ENCODE data around the gene LRP1B. TPM values are rescaled to one million over a fixed set of nuclear protein-coding genes. Genes with fewer than 3 reads are reported as not detected.

Gene LRP1B
- total RNA-seq, 1 donor from 2014 or later = 0.12 TPM

DNA sequence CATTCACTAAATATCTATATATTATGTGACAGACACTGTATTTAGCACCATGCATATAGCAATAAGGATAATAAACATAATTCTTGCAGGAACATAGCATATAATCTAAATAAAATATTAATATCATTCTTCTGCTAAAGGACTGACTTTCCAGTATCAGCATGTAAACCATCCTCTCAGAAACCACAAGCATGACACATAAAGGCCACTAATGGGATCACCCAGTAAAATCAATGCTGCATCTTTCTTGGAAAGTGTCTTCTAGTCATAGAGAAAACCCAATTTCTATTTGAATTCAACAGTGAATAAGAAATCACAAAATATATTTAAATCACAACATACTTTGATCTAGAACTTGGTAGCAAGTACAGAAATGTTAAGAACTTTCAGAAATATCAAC, 5.8 kb upstream of the LRP1B start:
- no peak for DNase-seq (ENCODE audit: low read depth)
- TF ChIP-seq, protein P1, sequence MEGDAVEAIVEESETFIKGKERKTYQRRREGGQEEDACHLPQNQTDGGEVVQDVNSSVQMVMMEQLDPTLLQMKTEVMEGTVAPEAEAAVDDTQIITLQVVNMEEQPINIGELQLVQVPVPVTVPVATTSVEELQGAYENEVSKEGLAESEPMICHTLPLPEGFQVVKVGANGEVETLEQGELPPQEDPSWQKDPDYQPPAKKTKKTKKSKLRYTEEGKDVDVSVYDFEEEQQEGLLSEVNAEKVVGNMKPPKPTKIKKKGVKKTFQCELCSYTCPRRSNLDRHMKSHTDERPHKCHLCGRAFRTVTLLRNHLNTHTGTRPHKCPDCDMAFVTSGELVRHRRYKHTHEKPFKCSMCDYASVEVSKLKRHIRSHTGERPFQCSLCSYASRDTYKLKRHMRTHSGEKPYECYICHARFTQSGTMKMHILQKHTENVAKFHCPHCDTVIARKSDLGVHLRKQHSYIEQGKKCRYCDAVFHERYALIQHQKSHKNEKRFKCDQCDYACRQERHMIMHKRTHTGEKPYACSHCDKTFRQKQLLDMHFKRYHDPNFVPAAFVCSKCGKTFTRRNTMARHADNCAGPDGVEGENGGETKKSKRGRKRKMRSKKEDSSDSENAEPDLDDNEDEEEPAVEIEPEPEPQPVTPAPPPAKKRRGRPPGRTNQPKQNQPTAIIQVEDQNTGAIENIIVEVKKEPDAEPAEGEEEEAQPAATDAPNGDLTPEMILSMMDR (conservative IDR thresholded peaks at IDR 0.05; ENCODE audit: low read depth, low read length) = no peak
- H3K4me3 ChIP-seq (ENCODE audit: low read depth, low read length) = no peak overlapping the region

- DNase-seq (ENCODE audit: low read depth) = no peak
- H3K4me3 ChIP-seq (ENCODE audit: low read depth, low read length) = no peak overlapping the region
- TF ChIP-seq, protein P1 (conservative IDR thresholded peaks at IDR 0.05; ENCODE audit: low read depth, low read length) = no peak
These were observed 4.1 kb upstream of the LRP1B start for GRCh38 chr2:142134911-142135310.

GRCh38 chr2:142130111-142131009, 456 bp downstream of the LRP1B start:
- DNase-seq (ENCODE audit: low read depth) = no peak
- TF ChIP-seq, protein P1 (conservative IDR thresholded peaks at IDR 0.05; ENCODE audit: low read depth, low read length) = no peak
- peak overlapping the region; percentile 63 for H3K4me3 ChIP-seq (ENCODE audit: low read depth, low read length)

DNA sequence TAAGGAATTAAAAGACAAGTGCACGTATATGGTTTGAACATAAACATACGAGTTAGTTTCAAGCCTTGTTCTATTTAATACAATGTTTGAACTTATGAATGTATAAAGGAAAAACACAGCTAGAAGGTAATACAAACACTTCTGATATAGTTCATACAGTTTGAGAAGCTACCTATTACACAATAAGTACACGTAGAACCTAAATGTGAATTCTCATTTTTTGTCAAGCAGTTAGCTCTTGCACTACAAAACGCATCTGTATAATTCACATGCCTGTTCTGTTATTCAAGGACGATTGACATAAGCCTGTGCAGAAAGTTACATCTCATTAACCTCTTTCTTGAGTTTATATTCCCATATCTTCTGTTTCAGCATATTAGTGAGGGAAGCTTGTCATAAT, 2.7 kb downstream of the LRP1B start:
- H3K4me3 ChIP-seq (ENCODE audit: low read depth, low read length) = no peak overlapping the region
- DNase-seq (ENCODE audit: low read depth) = no peak
- TF ChIP-seq, protein P1 (conservative IDR thresholded peaks at IDR 0.05; ENCODE audit: low read depth, low read length) = no peak

DNA sequence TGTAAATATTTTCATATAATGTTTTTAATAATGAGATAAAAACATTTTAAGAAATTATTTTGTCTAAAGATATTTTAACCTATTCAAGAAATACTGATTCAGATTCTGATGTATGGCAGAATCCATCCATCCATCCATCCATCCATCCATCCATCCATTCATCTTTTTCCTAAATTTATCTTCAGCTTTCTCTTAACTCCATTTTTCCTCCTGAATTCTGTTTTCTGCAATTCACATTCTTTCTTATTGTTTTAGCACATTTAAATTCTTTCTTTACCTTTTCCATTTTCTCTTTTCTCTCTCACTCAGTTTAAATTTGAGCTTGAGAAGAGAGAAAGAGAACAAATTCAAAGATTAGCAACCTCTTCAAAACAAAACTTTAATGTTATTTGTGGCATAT, 3.6 kb downstream of the LRP1B start:
- no peak overlapping the region for H3K4me3 ChIP-seq (ENCODE audit: low read depth, low read length)
- DNase-seq (ENCODE audit: low read depth) = no peak
- TF ChIP-seq, protein P1 (conservative IDR thresholded peaks at IDR 0.05; ENCODE audit: low read depth, low read length) = no peak

GRCh38 chr2:142124706-142125105, 6.1 kb downstream of the LRP1B start:
- H3K4me3 ChIP-seq (ENCODE audit: low read depth, low read length) = no peak overlapping the region
- DNase-seq (ENCODE audit: low read depth) = no peak
- TF ChIP-seq, protein P1 (conservative IDR thresholded peaks at IDR 0.05; ENCODE audit: low read depth, low read length) = no peak

DNA sequence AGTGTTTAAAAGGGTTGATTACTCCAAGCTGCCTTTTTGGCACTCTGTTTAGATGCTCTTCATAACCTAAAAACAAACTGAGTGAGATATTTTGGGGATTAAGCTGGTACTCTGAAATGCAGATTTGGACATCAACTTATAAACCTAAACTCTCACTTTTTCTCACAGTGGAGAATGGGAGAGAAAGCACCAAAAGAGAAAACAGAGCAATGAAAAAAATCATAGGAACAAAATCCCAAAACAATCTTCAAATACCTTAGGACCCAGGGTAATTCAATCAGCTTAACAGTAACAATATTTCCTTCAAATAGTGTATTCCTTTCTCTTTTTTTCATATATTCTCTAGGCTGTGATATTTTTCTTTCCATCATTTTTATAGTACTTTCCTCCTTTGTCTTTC, 11.5 kb downstream of the LRP1B start:
- no peak overlapping the region for H3K4me3 ChIP-seq (ENCODE audit: low read depth, low read length)

More for the DNA sequence above, 11.5 kb downstream of the LRP1B start:
- no peak for DNase-seq (ENCODE audit: low read depth)
- TF ChIP-seq, protein P1 (conservative IDR thresholded peaks at IDR 0.05; ENCODE audit: low read depth, low read length) = no peak

Measured in epithelial cell of proximal tubule (primary cell).